Endometrium (tissue), 2 donors: Measurements from ENCODE around the gene SOWAHA.

Source experiments
- FAIRE-seq: peaks from 2 replicates; lab custom pipeline; 2012; peaks lifted over from hg19 to GRCh38; lab: Jason Lieb, UNC
- donor health status: control.
- donor health status: control.

Gene SOWAHA

GRCh38 chr5:132808448-132808847, 4.7 kb upstream of the SOWAHA start:
- FAIRE-seq, result no peak

- no peak for FAIRE-seq
These were observed 4.2 kb upstream of the SOWAHA start for GRCh38 chr5:132808866-132809265.

GRCh38 chr5:132810605-132811004, 2.5 kb upstream of the SOWAHA start:
- FAIRE-seq, result no peak

- FAIRE-seq, result no peak
These were observed 858 bp upstream of the SOWAHA start for GRCh38 chr5:132812123-132812765.

- no peak for FAIRE-seq
These were observed 749 bp downstream of the SOWAHA start for GRCh38 chr5:132813599-132814502.

- FAIRE-seq, result no peak
These were observed 1.6 kb downstream of the SOWAHA start for GRCh38 chr5:132814503-132815294.

GRCh38 chr5:132815454-132815853, 2.4 kb downstream of the SOWAHA start:
- peak; percentile 33 for FAIRE-seq

GRCh38 chr5:132816083-132816482, 3.0 kb downstream of the SOWAHA start:
- FAIRE-seq, result no peak

GRCh38 chr5:132816554-132816953, 3.5 kb downstream of the SOWAHA start:
- no peak for FAIRE-seq

- FAIRE-seq, result no peak
These were observed 3.9 kb downstream of the SOWAHA start for GRCh38 chr5:132817011-132817410.

- no peak for FAIRE-seq
These were observed 6.4 kb downstream of the SOWAHA start for GRCh38 chr5:132819468-132819867.

GRCh38 chr5:132820162-132820754, 7.2 kb downstream of the SOWAHA start:
- peak; percentile 29 for FAIRE-seq

- FAIRE-seq, result no peak
These were observed 8.2 kb downstream of the SOWAHA start for GRCh38 chr5:132821350-132821749.

- no peak for FAIRE-seq
These were observed 8.7 kb downstream of the SOWAHA start for GRCh38 chr5:132821791-132822190.

GRCh38 chr5:132822650-132823480, 9.8 kb downstream of the SOWAHA start:
- FAIRE-seq, result no peak

GRCh38 chr5:132823481-132824050, 10.5 kb downstream of the SOWAHA start:
- FAIRE-seq, result no peak

GRCh38 chr5:132824426-132824825, 11.3 kb downstream of the SOWAHA start:
- no peak for FAIRE-seq

- no peak for FAIRE-seq
These were observed 12.1 kb downstream of the SOWAHA start for GRCh38 chr5:132825033-132825833.

GRCh38 chr5:132825834-132826391, 12.8 kb downstream of the SOWAHA start:
- no peak for FAIRE-seq
